Right lung (tissue), 5 donors: ENCODE data around the gene SSTR4. TPM values are rescaled to one million over a fixed set of nuclear protein-coding genes. Genes with fewer than 3 reads are reported as not detected.

Experiments used
- DNase-seq, 2 donors: peaks; one replicate each; pipeline ENCODE4 v3.0.0-alpha.2; 2013
- polyA plus RNA-seq, 5 donors: library from polyadenylated mRNA; unstranded; fragments of 120-200 nt; gene quantifications; one replicate each; pipeline versions ENCODE4 v1.2.1 to v1.2.3, GENCODE V29; 2013; ENCODE audit warnings: inconsistent platforms in 1 of 5, low replicate concordance in 1 of 5; ENCODE audit not compliant: insufficient read length in 5 of 5, insufficient read depth in 1 of 5

SSTR4 gene
- polyA plus RNA-seq, 5 donors: 0.13 to 0.36 (median 0.24) TPM

DNA sequence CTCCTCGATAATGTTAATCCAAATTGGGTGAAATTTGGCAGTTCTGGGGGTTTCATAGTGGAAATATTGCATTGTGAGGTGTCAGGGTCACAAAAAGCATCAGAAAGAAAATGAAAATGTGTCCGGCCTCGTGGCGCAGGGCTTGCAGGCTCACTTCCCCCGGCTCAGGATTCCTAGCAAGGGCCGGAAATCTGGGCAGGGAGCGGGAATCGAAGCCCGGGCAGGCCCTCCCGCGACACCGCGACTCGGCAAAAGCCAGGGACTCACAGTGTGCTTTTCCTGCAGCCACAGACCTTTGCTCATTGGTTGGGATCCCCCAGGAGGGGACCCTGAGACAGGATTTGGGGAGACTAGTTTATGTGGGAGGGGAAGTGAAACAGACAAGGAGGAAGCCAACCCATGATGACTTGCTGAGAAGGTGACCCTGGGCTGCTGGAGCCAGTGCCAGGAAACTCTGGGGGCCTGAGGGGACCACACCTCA lies 51.9 kb downstream of the SSTR4 start:
- DNase-seq: no peak

GRCh38 chr20:23087587-23088251 lies 52.6 kb downstream of the SSTR4 start:
- no peak for DNase-seq

Other genes with a start within 250 kb of the SSTR4 start
- 10 to 100 TPM; 29.1 to 54.4 (median 42.2) TPM for gene THBD, start 14.4 kb downstream of the SSTR4 start, polyA plus RNA-seq
- gene CD93, start 51.0 kb downstream of the SSTR4 start, polyA plus RNA-seq: 100 to 1,000 TPM; 154 to 194 (median 163) TPM